Fibroblast of lung (primary cell): ENCODE data around the gene COTL1. TPM values are rescaled to one million over a fixed set of nuclear protein-coding genes. Genes with fewer than 3 reads are reported as not detected.
"Not testable (repeated sequence)": the region's sequence is repeated elsewhere in the genome, so short reads cannot be mapped to it uniquely, and the experiment has no call there.

Experiments used
- DNase-seq, 2 donors: peaks; one replicate each; pipeline versions ENCODE4 v3.0.0 to v3.0.0-alpha.2; 2010; ENCODE audit warnings: low read depth in 2 of 2
- H2AFZ ChIP-seq: 2 replicates; pipeline ENCODE4 v1.5.1; 2012; ENCODE audit warnings: low read length, control low read depth, inconsistent platforms
- H3K27ac ChIP-seq: 2 replicates; pipeline ENCODE4 v1.5.1; 2011; ENCODE audit warnings: low read length, control low read depth; ENCODE audit not compliant: insufficient read depth
- H3K27me3 ChIP-seq: 2 replicates; pipeline ENCODE4 v1.5.1; 2011; ENCODE audit warnings: mild to moderate bottlenecking, low read length; ENCODE audit not compliant: control insufficient read depth, insufficient read depth
- H3K36me3 ChIP-seq: 2 replicates; pipeline ENCODE4 v1.5.1; 2011; ENCODE audit warnings: low read length; ENCODE audit not compliant: control insufficient read depth, insufficient read depth
- H3K4me1 ChIP-seq: 2 replicates; pipeline ENCODE4 v1.5.1; 2011; ENCODE audit warnings: low read length; ENCODE audit not compliant: control insufficient read depth, insufficient read depth; ENCODE audit errors: extremely low read depth
- H3K4me2 ChIP-seq: 2 replicates; pipeline ENCODE4 v1.5.1; 2011; ENCODE audit warnings: low read length, control low read depth; ENCODE audit not compliant: insufficient read depth; ENCODE audit errors: extremely low read depth
- H3K4me3 ChIP-seq, 4 experiments: fragments of 200-600 bp in 1 of 4; sonication (generic) in 1 of 4; replicated peaks in 1 of 4; 2 replicates each; pipeline ENCODE4 v1.5.1; 2011 to 2016; ENCODE audit warnings: low read length in 4 of 4, low read depth in 3 of 4, mild to moderate bottlenecking in 3 of 4, control low read depth in 2 of 4, inconsistent platforms in 1 of 4, mixed read lengths in 1 of 4; ENCODE audit not compliant: insufficient read depth in 1 of 4; ENCODE audit errors: control extremely low read depth in 1 of 4
- H3K79me2 ChIP-seq: 2 replicates; pipeline ENCODE4 v1.5.1; 2012; ENCODE audit warnings: mild to moderate bottlenecking, low read length, inconsistent platforms; ENCODE audit not compliant: control insufficient read depth, insufficient read depth
- H3K9ac ChIP-seq: 2 replicates; pipeline ENCODE4 v1.5.1; 2011; ENCODE audit warnings: mild to moderate bottlenecking, low read length, control low read depth; ENCODE audit not compliant: insufficient read depth
- H3K9me3 ChIP-seq: 2 replicates; pipeline ENCODE4 v1.5.1; 2012; ENCODE audit warnings: low read depth, low read length; ENCODE audit not compliant: control insufficient read depth, insufficient read depth
- H4K20me1 ChIP-seq: 2 replicates; pipeline ENCODE4 v1.5.1; 2011; ENCODE audit warnings: low read length; ENCODE audit not compliant: control insufficient read depth, insufficient read depth; ENCODE audit errors: extremely low read depth
- CTCF ChIP-seq, 2 donors: IDR thresholded peaks in 1 of 2; conservative IDR thresholded peaks in 1 of 2; 1 replicate in 1 of 2; 2 replicates in 1 of 2; pipeline ENCODE4 v1.5.1; 2011 to 2012; ENCODE audit warnings: low read length in 2 of 2, control low read depth in 1 of 2, inconsistent platforms in 1 of 2, low read depth in 1 of 2, mild to moderate bottlenecking in 1 of 2
- EZH2 ChIP-seq: IDR thresholded peaks from 2 replicates; pipeline ENCODE4 v1.5.1; 2012; ENCODE audit warnings: low read length, control low read depth, mild to moderate bottlenecking; ENCODE audit errors: missing control alignments
- polyA plus RNA-seq, 2 donors: library from polyadenylated mRNA; depleted of rRNA in 1 of 2; stranded (reverse) in 1 of 2; unstranded in 1 of 2; fragments of >200 nt; gene quantifications; 2 replicates each; pipeline ENCODE4 v1.2.1, GENCODE V29; 2011 to 2012; ENCODE audit warnings: missing spikeins in 1 of 2
- total RNA-seq: library from RNA; depleted of rRNA; stranded (reverse); fragments of >200 nt; gene quantifications from 2 replicates; pipeline ENCODE4 v1.2.1, GENCODE V29; 2014

COTL1 gene
- total and polyA plus RNA-seq, 2 donors (not counting 1 experiment from before 2014, with no cell fraction given): 103 to 192 TPM

GRCh38 chr16:84635702-84636101 lies 17.8 kb upstream of the COTL1 start:
- Histone ChIP-seq H3K4me2 (no peak overlapping the region), H3K9me3 (no peaks in the 10 kb centered on the region), H3K36me3 (no peaks in the 10 kb centered on the region), H3K79me2 (no peaks in the 10 kb centered on the region), H3K4me3 (no peak overlapping the region), H3K27ac (no peak overlapping the region), H3K27me3 (no peaks in the 10 kb centered on the region), H4K20me1 (no peaks in the 10 kb centered on the region), H3K9ac (no peak overlapping the region), H3K4me1 (peaks cover 3% of the 10 kb centered on the region), H2AFZ (no peak overlapping the region)
- TF ChIP-seq CTCF (conservative IDR thresholded peaks at IDR 0.05 in 1 of 2, IDR thresholded peaks at IDR 0.05 in 1 of 2; ENCODE audit: low read depth in 1 of 2, low read length in 2 of 2): no peak
- no peak for TF ChIP-seq EZH2
- no peak for DNase-seq

GRCh38 chr16:84633622-84634021 lies 15.7 kb upstream of the COTL1 start:
- peaks cover 3% of the 10 kb centered on the region for H3K4me1 ChIP-seq
- peak overlapping the region; percentile 27 for H2AFZ ChIP-seq
- TF ChIP-seq CTCF (conservative IDR thresholded peaks at IDR 0.05 in 1 of 2, IDR thresholded peaks at IDR 0.05 in 1 of 2; ENCODE audit: low read depth in 1 of 2, low read length in 2 of 2) (no peak), EZH2 (no peak)
- no peaks in the 10 kb centered on the region for H3K36me3 ChIP-seq
- H3K9ac ChIP-seq: no peak overlapping the region
- no peak overlapping the region for H3K4me3 ChIP-seq
- H3K9me3 ChIP-seq: no peaks in the 10 kb centered on the region
- no peaks in the 10 kb centered on the region for H4K20me1 ChIP-seq
- H3K79me2 ChIP-seq: no peaks in the 10 kb centered on the region
- no peak for DNase-seq
- no peak overlapping the region for H3K27ac ChIP-seq
- no peaks in the 10 kb centered on the region for H3K27me3 ChIP-seq
- no peak overlapping the region for H3K4me2 ChIP-seq

- H3K4me1 ChIP-seq, H3K9me3 ChIP-seq, H3K79me2 ChIP-seq, H3K27ac ChIP-seq, DNase-seq, H3K4me2 ChIP-seq, H3K27me3 ChIP-seq, H2AFZ ChIP-seq, H3K4me3 ChIP-seq, H3K9ac ChIP-seq, H4K20me1 ChIP-seq, H3K36me3 ChIP-seq: not testable (repeated sequence)
These were observed 15.0 kb upstream of the COTL1 start for GRCh38 chr16:84632862-84633261.

GRCh38 chr16:84631886-84632285 lies 14.0 kb upstream of the COTL1 start:
- Histone ChIP-seq H3K9ac (no peak overlapping the region), H3K4me1 (peaks cover 3% of the 10 kb centered on the region), H3K36me3 (no peaks in the 10 kb centered on the region), H4K20me1 (no peaks in the 10 kb centered on the region), H3K4me2 (no peak overlapping the region), H3K9me3 (no peaks in the 10 kb centered on the region), H3K27me3 (no peaks in the 10 kb centered on the region), H3K4me3 (no peak overlapping the region), H3K27ac (no peak overlapping the region), H3K79me2 (no peaks in the 10 kb centered on the region), H2AFZ (no peak overlapping the region)
- DNase-seq: no peak
- TF ChIP-seq CTCF (conservative IDR thresholded peaks at IDR 0.05 in 1 of 2, IDR thresholded peaks at IDR 0.05 in 1 of 2; ENCODE audit: low read depth in 1 of 2, low read length in 2 of 2) (no peak), EZH2 (no peak)
